GM21360 (cell line): ENCODE data around the gene SNPH.

Experiments
- ATAC-seq: cut with Tn5 transposase; IDR thresholded peaks from one replicate; pipeline ENCODE4 v1.9.1; 2021; ENCODE audit warnings: mild to moderate bottlenecking, moderate library complexity; ENCODE audit not compliant: unreplicated experiment

The SNPH gene

GRCh38 chr20:1322511-1323245 lies 56.6 kb downstream of the SNPH start:
- ATAC-seq: no peak

DNA sequence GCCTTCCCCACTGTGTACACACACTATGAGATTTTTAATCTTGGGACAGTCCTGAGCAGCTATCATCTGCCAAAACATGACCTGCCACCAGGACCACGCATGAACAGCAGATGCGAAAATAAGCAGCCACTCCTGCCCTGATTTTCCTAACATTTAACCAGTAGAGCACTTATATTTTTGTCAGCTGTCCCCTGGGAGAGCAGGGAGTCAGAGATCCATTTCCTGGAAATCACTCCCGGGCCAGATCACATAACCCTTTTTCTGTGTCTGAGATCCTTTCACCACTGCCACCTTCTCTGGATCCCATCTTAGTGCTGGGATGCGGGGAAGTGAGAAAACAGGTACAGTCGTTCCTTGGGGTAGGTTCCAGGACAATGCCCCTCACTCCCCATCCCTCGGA lies 57.2 kb downstream of the SNPH start:
- ATAC-seq: no peak

GRCh38 chr20:1323830-1324597 lies 57.9 kb downstream of the SNPH start:
- ATAC-seq: no peak

GRCh38 chr20:1324598-1325172 lies 58.6 kb downstream of the SNPH start:
- no peak for ATAC-seq

DNA sequence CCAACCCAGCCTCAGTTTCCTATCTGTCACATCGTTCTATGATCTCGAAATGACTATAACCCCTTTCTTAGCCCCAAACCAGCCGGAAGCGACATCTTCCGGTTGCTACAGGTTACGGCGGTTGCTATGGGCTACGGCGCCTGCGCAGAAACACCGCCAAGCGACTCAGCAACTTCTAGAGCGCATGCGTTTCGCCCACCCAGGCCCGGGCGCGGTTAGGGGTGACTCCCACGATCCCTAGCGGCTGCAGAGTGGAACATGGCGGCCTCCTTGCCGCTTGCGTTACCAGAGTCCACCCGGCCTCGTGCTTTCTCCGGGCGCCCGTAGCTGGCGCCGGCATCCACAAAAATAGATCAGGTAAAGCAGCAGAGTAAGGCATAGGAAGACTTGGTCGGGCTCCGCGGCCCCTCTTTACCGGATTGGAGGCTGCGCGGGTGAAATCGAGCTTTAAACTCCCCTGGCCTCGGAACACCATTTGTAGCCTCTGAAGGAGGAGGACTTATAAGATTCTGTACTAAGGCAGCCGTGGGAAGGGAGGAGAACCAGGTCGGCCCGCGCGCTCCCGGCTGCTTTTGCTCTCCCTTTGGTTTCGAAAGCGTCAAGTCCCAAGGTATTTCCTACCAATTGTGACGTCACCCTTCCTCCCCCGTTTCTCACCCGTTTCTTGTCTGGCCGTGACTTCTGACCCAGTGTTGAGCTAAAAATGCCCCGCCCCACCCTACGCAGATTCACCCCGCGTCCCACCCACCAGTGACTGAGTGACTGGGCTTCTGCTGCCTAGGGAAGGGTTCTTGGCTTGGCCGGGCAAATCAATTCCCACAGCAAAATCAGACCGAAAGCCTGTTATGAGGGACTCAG lies 59.3 kb downstream of the SNPH start:
- peak; percentile 68 for ATAC-seq

DNA sequence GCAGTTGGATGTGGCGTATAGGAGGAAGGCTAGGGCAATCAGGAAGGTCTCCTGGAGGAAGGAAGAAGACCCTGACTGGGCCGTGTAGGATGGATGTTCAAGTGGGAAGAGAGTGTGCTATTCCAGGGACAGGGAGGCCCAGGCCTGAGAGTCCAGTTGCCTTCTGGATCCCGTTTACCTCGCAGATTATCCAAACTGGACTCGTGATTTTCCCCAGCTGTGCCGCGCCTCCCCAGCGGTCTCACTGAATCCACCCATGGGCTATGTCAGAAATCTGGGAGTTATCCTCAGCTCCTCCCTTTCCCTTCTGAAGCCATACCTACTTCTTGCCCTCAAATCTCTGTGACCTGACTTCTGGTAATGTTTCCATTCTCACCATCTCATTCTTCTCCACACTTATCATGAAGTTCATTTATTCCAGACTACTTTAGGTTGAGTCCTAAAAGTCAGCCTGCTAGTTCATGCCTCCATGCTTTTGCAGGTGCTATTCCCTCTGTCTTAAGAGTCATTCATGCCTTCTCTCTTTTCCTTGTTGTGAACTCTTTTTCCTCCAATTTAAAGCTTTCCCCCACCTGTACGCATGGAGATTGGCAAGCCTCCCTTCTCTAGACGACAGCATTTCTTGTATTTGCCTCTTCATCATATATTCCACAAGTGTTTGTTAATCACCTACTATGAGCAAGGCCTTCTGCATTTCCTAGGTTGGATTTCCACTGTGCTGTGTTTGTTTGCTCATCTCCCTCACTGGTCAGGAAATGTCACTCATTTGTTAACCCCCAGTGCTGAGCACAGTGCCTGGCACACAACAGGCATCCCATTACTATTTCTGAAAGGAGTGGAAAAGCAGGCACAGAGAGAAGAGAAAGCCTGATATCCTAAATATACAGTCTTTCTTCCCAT lies 60.2 kb downstream of the SNPH start:
- ATAC-seq: no peak

- ATAC-seq: no peak
Measured at GRCh38 chr20:1327241-1327653, 61.2 kb downstream of the SNPH start.

DNA sequence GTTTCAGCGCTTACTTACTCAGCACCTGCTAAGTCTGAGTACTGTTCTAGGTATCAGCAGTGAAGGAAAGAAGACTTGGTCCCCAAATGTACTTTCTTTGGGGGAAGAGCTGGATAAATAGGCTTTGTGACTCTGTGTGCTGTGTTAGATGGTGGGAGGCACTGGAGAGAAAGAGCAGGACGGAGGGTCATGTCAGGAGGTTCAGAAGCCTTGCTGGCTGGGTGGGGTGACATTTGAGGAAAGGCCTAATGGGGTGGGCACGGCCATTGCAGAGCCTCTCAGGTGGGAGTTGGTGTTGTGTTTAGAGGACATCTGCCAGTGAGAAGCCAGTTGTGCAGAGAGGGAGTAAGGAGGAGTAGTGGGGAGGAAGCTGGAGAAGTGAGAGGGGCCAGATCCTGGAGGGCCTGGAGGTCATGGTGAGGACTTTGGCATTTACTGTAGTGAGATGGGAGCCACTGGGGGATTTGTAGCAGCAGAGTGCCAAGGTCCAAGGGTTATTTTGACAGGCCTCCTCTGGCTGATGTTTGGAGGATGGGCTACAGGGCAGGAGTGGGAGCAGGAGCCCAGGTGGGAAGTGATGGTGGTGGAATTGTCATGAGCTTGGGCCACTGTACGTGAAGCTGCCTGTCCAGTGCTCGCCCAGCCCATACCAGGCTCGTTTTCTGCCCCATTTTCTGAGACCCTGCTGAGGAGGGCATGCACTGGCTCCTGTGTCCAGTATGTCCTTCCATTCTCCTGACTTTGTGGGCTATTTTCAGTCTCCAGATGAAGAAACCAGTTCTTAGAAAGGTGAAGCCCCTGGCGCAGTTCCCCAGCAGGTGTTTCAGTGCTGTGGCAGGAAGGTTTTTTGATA lies 62.0 kb downstream of the SNPH start:
- no peak for ATAC-seq

DNA sequence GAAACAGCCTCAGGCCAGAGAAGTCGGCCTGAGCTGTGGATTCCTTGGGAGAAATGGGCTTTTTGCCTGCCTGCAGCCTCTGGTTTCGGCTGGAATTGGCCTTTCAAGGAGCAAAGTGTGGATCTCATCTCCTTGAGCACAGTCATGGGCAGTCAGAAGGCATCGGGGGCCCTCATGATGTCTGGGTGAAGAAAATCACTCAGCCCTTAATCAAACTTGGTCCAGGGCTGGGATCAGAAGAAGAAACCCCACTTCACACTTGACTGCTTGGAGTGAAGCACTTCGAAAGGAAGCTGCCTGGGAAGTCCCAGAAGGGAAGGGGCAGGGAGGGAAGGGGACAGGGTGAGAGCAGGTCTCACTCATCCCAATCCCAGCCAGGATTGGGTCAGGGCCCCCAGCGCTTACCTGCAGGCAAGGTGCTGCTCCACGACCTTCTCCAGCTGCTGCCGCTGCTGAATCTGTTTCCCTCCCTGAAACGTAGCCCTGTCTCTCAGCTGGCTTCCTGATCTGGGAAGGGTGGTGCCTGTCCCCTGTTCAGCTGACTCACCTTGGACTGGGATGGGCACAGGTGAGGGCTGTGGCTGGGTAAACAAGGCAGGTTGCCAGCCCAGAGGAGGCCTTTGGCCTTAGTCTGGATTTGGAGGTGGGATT lies 62.7 kb downstream of the SNPH start, which contains the start of gene SDCBP2:
Gene SDCBP2 (minus strand): TSS at position 460 of the 651 bp plus-strand sequence. CDS start 8,723 bp downstream, outside the sequence.
- ATAC-seq: no peak

DNA sequence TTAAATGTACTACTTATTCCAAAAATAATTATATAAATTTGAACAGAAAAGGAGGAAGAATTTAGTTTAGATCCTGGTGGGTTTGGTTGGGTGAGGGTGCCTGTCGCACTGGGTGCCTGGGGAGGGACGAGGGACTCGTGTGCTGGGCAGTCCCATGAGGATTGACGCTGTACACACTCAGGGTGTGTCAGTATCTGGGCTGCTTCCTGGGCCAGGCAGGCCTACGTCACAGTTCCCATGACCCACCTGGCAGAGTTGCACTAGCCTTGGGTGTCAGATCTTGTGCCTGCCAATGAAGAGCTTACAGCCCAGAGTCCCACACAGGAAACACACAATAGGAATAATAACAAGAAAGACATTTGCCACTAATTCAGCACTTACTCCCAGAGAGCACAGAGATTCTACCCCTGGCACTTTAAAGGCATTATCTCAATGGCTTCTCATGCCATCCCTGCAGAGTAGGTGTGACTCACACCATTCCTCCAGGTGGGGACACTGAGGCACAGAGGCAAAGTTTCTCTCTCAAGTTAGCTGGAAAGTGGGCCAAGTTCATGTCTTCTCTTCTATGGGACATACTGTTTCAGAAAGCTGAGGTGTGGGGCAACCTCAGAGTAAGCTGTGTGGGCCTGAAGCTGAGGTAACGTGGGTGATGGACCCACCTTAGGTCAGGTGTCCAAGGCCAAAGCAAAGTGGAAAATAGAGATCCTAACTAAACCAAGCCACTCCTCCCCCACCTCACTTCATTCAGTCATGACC lies 64.2 kb downstream of the SNPH start:
- no peak for ATAC-seq

DNA sequence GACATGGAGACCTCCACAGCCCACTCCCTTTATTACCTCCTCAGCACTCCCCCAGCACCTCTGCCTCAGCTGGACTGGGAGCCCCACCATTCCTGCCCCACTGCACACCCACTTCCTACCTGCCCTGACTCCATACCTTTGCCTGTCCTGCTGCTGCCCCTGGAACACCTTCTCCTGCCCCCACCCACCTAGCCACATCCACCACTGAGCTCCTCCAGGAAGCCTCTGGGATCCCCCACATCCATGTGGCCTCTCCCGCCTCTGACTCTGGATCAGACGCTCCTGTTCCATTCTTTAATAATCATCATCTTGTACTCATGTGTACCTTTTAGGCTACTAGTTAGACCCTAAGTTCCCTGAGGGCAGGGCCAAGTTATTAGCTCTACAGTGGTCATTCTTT lies 65.0 kb downstream of the SNPH start:
- ATAC-seq: no peak

GRCh38 chr20:1331801-1332453 lies 65.8 kb downstream of the SNPH start:
- ATAC-seq: no peak

DNA sequence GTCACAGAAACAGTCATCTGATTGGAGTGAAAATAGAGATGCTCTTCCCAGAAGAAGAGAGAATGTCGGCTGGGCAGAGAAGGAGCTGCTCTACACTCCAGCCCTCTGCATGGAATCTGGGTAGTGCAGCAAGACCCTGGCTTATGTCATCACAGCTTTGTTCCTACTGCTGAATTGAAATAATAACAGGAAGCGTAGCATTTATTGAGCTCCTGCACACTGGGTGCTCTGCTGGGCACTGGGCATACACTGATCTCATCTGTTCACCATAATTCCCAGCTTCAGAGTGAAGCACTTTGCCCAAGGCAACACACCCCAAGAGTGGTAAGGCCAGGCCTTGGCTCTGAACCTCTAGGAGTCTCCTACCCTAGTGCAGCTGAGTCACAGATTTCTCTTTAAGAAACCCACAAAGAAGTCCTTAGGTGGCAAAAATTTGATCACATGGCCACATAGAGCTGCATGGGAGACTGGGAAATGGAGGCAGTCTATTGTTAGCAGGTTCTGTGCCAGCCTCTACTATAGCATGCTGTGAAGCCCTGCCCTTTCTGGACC lies 66.7 kb downstream of the SNPH start:
- no peak for ATAC-seq

DNA sequence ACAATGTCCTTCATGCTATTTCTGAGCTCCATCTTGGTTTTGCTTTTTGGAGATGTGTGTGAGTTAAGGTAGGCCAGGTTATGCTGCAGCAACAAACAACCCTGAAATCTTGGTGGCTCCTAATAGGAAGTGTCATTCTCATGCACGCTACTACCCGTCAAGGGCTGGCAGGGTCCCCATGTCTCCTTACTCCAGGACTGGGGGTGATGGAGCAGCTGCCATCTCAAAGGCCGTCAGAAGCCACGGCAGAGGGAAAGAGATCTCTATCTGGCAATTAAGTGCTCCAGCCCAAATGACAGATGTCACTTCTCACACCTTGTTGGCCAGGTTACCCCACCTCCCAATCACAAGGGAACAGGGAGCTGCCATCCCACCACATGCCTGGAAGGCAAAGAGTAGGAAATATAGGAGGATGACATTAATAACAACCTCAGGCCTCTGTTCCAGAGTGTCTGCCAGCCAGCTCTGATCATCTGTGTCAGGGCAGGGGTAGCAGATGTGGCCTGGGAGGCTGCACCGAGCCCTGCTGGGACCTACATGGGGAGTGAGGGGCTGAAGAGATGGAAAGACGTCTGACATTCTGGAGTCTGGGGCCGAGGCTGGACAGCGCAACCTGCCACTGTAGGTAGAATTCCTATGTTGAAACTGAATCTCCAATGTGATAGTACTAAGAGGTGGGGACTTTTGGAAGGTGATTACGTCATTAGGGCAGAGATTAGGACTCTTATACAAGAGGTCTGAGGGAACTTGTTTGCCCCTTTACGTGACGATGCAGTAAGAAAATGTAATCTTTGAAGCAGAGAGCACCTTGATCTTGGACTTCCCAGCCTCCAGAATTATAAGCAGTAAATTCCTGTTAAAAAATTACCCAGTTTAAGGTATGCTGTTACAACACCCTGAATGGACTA lies 67.6 kb downstream of the SNPH start:
- no peak for ATAC-seq

- ATAC-seq: no peak
Measured at GRCh38 chr20:1334370-1334731, 68.3 kb downstream of the SNPH start.

DNA sequence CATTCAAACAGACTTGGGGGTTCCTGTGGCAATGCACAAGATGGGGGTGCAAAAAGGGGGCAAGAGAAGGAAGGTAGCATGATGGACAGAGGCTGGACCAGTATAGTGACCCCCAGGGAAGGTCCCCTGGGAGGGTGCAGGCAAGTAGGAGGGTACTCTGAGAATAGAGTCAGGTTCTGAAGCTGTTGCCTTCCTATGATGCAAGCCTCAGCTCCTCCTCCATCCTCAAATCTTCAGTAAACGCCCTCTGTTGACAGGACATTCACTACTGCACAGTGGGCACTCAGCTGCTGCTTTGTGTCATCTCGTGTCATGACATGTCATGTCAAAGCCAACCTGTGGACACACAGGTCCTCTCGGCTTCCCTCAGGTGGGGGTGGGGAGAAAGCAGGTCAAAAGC lies 68.7 kb downstream of the SNPH start:
- no peak for ATAC-seq
